HS-27A (cell line): ENCODE results near the gene GCK.

ENCODE experiments used
- DNase-seq: peaks from one replicate; pipeline ENCODE4 v3.0.0-alpha.2; 2012; ENCODE audit warnings: low read depth, missing footprints

The GCK gene

GRCh38 chr7:44155191-44156185 lies 33.8 kb downstream of the GCK start:
- DNase-seq = no peak

DNA sequence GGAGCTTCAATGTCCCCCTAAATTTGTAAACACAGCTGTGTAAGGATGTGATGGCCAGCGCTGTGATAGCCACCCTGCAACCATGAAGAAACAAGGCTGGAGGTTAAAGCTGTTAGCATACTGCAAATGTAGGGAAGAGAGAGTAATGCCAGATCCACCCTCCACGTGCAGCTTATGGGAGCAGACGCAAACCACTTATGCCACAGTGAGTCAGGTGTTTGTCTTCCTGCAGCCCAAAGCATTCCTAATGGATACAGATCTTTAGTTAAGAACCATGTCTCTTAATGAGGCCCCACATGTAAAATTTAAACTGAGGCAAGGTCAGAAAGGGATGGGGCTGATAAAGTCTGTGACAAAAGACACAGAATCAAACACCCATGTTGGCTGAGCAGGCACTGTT lies 34.5 kb downstream of the GCK start:
- no peak for DNase-seq

DNA sequence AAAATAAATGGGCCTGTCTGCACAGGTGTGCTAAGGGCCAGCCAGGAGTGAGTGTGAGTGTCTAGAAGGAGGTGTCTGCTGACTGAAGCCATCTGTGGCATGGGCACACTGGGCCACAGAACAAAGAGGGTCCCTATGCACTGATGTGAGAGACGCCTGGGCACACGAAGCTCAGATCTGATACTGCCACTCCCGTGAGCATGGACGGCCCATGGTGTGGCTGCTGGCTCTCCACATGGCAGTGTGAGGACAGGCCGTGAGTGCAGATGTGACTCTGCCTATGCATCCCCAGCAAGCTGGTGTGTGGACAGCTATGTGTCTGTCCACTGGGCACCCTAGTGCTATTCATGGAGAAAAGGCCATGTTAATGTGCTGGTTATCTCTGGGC lies 35.3 kb downstream of the GCK start:
- no peak for DNase-seq

GRCh38 chr7:44152971-44153947 lies 36.0 kb downstream of the GCK start:
- DNase-seq = no peak

GRCh38 chr7:44151956-44152355 lies 37.3 kb downstream of the GCK start:
- no peak for DNase-seq

- no peak for DNase-seq
Measured at GRCh38 chr7:44150966-44151941, 38.0 kb downstream of the GCK start.

GRCh38 chr7:44150466-44150832 lies 38.8 kb downstream of the GCK start:
- DNase-seq = no peak

DNA sequence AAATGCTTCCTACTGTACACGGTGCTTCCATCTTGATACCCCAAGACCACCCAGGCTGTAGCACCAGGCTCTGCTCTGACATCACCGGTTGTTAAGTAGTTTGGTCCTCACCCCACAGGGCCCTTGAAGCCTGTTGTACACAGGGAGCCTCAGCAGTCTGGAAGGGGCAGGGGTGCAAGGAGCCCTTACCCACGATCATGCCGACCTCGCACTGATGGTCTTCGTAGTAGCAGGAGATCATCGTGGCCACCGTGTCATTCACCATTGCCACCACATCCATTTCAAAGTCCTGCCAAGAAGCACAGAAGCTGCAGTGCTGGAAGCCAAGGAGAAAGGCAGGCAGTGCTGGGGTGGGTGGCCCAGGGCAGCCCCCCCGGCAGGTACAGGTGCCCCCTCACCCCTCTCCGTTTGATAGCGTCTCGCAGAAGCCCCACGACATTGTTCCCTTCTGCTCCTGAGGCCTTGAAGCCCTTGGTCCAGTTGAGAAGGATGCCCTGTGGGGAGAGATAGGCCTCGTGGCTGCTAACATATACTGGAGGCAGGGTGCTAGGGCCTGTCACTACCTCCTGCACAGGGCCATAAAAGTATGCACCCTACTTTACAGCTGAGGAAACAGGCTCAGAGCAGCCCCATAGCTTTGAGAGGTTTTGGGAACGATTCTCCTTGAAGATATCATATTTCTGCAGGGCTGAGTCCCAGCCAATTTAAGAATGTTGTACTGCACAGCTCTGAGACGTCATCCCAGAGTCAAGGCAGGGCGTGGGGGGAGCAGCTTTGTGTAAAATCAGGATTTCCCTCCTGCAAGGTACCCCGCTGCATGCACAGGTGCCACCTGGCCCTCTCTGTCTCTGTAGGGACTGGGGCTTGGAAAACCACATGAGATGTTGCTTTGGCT lies 39.4 kb downstream of the GCK start:
- no peak for DNase-seq

- DNase-seq = no peak
Measured at GRCh38 chr7:44148961-44149536, 40.2 kb downstream of the GCK start.

GRCh38 chr7:44148166-44148565 lies 41.1 kb downstream of the GCK start:
- DNase-seq = no peak

DNA sequence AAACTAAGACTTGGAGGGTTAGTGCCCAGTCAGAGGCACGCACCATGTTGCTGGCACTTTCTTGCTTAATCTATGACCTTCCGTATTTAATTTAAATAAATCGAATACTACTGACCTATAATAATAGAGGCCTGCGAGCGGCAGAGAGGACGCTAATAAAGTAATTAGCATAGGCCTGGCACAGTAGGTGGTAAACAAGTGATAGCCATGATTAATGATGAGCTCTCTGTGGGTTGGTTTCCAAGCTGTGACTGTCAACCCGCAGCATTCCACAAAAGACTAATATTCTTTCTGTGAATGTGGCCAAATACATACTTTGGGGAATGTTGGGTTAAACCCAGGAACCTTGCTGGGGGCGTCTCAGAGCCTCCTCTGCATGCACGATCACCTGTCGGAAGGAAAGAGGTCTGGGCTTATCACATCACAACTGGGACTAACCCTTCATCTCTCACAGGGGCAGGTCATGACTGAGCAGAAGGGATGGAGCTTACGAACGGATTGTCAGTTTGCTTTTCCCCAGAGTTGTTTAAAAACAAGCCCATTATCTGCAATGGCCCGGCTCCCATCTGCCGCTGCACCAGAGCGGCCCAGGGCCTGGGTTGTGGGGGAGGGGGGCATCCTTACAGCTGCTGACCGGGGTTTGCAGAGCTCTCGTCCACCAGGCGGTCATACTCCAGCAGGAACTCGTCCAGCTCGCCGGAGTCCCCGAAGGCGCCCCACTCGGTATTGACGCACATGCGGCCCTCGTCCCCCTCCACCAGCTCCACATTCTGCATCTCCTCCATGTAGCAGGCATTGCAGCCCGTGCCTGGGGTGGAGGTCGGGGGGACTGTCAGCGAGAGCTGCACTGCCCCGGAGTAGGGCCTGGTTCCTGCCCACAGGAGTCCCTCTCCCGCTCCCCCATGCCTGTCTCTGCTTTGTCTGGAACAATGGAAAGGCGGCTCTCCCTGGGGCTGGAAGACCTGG lies 41.9 kb downstream of the GCK start:
- DNase-seq = no peak

DNA sequence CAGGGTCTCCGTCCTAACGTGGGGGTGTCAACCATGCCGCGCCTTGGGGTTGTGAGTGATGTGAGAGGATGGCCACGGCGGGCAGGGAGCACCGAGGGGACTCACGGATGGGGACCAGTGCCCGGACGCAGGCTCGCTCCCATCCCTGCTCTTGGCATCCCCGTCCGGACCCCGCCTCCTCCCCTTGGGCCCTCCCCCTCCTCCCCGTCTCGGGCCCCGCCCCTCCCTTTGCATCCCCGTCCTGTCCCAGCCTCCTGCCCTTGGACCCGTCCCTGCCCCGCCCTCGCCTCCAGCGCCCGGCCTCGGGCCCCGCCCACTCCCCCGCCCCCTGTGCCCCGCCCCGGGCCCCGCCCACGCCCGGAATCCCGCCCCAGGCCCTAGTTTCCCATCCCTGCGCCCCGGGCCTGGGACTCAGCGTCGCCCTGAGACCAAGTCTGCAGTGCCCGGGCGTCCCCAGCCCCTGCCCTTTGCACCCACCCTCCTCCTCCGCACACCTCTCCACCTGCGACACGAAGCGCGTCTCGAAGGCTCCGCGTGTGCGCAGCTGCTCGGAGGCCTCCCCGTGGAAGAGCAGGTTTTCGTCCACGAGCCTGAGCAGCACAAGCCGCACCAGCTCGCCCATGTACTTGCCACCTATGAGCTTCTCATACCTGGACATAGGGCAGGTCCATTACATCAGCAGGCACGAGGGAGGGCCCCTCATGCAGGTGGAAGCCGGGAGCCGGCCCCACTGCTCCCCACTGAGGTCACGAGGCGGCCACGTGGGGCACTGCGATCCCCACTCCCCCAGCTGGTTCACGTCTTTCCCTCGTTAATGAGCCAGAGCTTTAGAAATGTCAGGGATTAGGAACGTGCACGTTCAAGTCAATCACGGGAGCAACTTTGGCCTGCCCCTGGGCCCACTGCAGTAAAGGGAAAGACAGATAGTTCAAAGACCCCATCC lies 43.0 kb downstream of the GCK start:
- no peak for DNase-seq

DNA sequence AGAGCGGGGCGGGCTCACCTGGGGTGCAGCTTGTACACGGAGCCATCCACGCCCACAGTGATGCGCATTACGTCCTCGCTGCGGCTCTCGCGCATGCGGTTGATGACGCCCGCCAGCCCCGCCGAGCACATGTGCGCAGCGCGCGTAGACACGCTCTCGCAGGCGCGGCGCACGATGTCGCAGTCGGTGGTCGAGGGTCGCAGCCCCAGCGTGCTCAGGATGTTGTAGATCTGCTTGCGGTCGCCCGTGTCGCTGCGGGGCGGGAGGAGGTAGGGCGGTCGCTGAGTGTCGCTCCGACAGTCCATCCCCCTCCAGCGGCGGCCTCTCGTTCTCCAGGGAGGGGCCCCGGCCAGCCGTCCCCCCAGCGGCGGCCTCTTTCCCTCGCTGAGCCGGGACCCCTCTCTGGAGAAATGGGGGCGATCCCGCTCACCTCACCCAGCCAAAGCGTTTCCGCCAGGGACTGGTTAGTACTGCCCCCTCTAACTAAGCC lies 43.7 kb downstream of the GCK start:
- DNase-seq = no peak

DNA sequence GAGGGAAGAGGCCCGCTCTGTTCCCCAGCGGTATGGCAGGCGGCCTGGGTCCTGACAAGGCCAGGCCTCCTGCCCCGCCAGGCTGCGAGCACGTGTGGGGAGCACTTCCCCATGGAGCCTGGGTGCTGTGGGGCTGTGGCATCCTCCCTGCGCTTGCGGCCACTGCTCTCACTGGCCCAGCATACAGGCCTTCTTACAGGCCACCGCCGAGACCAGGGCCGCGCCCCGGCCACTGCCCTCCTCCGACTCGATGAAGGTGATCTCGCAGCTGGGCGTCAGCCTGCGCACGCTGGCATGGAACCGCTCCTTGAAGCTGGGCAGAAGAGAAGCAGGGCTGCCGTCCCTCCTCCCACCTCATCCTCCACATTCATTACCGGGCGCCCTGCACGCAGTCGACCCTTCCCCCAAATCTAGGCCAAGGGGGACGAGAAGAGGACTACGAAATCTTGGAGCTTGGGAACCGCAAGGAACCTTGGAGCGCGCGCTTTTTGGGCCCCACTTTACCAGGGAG lies 44.2 kb downstream of the GCK start:
- DNase-seq = no peak

DNA sequence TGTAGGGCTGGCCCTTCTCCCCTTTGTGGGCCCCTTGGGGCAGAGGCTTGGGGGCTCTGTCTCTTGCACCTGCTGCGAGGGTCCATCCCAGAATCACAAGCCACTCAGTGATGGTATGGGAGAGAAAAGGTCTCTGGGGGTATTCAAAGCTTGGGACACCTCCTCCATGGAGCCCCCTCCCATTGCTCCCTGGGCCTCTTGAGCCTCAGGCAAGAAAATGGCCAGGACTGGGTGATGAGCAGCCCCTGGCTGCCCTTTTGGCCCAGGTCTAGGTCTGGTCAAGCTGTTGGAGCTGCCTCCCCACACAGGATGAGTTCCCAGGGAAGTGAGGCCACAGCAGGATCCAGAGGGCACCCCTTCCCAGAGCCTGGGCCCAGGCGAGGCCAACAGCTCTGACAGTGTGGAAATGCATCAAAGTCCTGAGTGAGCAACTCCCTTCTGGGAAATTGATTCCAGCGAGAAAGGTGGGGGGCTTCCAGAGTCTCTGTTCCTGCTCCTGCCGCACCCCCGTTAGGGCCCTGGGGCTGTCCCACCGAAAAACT lies 44.7 kb downstream of the GCK start:
- DNase-seq = no peak

- no peak for DNase-seq
Measured at GRCh38 chr7:44143646-44144250, 45.5 kb downstream of the GCK start.

GRCh38 chr7:44142028-44142427 lies 47.2 kb downstream of the GCK start:
- DNase-seq = no peak
